Fibroblast of lung (primary cell): ENCODE data around the gene GABBR2.

Experiments used
- EZH2 ChIP-seq: IDR thresholded peaks from 2 replicates; pipeline ENCODE4 v1.5.1; 2012; ENCODE audit warnings: low read length, control low read depth, mild to moderate bottlenecking; ENCODE audit errors: missing control alignments
- TF ChIP-seq, protein P1 (sequence below), 2 donors: IDR thresholded peaks in 1 of 2; conservative IDR thresholded peaks in 1 of 2; 1 replicate in 1 of 2; 2 replicates in 1 of 2; pipeline ENCODE4 v1.5.1; 2011 to 2012; ENCODE audit warnings: low read length in 2 of 2, control low read depth in 1 of 2, inconsistent platforms in 1 of 2, low read depth in 1 of 2, mild to moderate bottlenecking in 1 of 2

- TF ChIP-seq EZH2 = no peak
- TF ChIP-seq, protein P1, sequence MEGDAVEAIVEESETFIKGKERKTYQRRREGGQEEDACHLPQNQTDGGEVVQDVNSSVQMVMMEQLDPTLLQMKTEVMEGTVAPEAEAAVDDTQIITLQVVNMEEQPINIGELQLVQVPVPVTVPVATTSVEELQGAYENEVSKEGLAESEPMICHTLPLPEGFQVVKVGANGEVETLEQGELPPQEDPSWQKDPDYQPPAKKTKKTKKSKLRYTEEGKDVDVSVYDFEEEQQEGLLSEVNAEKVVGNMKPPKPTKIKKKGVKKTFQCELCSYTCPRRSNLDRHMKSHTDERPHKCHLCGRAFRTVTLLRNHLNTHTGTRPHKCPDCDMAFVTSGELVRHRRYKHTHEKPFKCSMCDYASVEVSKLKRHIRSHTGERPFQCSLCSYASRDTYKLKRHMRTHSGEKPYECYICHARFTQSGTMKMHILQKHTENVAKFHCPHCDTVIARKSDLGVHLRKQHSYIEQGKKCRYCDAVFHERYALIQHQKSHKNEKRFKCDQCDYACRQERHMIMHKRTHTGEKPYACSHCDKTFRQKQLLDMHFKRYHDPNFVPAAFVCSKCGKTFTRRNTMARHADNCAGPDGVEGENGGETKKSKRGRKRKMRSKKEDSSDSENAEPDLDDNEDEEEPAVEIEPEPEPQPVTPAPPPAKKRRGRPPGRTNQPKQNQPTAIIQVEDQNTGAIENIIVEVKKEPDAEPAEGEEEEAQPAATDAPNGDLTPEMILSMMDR (conservative IDR thresholded peaks at IDR 0.05 in 1 of 2, IDR thresholded peaks at IDR 0.05 in 1 of 2; ENCODE audit: low read depth in 1 of 2, low read length in 2 of 2) = no peak
Observed at GRCh38 chr9:98373609-98374008, 335.1 kb downstream of the GABBR2 start.
